Caco-2 (cell line): ENCODE results near the gene USP9X. TPM values are rescaled to one million over a fixed set of nuclear protein-coding genes. Genes with fewer than 3 reads are reported as not detected.
A peak's percentile ranks its signal among the peaks of the same experiment; 100 is the strongest.
"Not testable (repeated sequence)": the region's sequence is repeated elsewhere in the genome, so short reads cannot be mapped to it uniquely, and the experiment has no call there.

Experiments
- BruUV-seq: library from RNA; stranded (reverse); fragments of 400-500 nt; replicated peaks from 2 replicates; lab custom pipeline; 2021; lab: Mats Ljungman, UMichigan
- CTCF ChIA-PET: fragments of 300-600 bp; sonication (Branson Sonifier 250); formaldehyde crosslinking; loops from one replicate; lab custom pipeline; 2022; ENCODE audit warnings: antibody characterized with exemption; lab: Charles Lee
- POLR2A ChIA-PET: fragments of 300-600 bp; sonication (Branson Sonifier 250); formaldehyde crosslinking; loops from one replicate; lab custom pipeline; 2022; ENCODE audit warnings: antibody characterized with exemption; lab: Charles Lee
- DNase-seq, 2 experiments: peaks; one replicate each; pipeline versions ENCODE4 v3.0.0 to v3.0.0-alpha.2; 2020 to 2022
- H3K27me3 ChIP-seq: replicated peaks from 2 replicates; pipeline ENCODE4 v1.6.0; 2011; ENCODE audit warnings: low read length; ENCODE audit not compliant: control insufficient read depth, insufficient read depth
- H3K36me3 ChIP-seq: 2 replicates; pipeline ENCODE4 v1.5.1; 2011; ENCODE audit warnings: low read length; ENCODE audit not compliant: control insufficient read depth, insufficient read depth
- H3K4me1 ChIP-seq: fragments of 250-450 bp; sonication (Bioruptor Pico); 2 replicates; pipeline ENCODE4 v1.5.1; 2020; ENCODE audit warnings: mild to moderate bottlenecking
- H3K4me3 ChIP-seq: 2 replicates; pipeline ENCODE4 v1.5.1; 2011; ENCODE audit warnings: low read depth, mild to moderate bottlenecking, control low read depth, low read length
- H3K9me3 ChIP-seq: fragments of 250-450 bp; sonication (Bioruptor Pico); 2 replicates; pipeline ENCODE4 v1.5.1; 2020; ENCODE audit warnings: mild to moderate bottlenecking, moderate library complexity
- H3K27ac Mint-ChIP-seq: one replicate; pipeline ENCODE4 v1.8.0; 2022; ENCODE audit warnings: mixed read lengths; ENCODE audit not compliant: unreplicated experiment
- H3K27me3 Mint-ChIP-seq: one replicate; pipeline ENCODE4 v1.8.0; 2022; ENCODE audit warnings: mixed read lengths; ENCODE audit not compliant: insufficient read depth, unreplicated experiment
- H3K36me3 Mint-ChIP-seq: one replicate; pipeline ENCODE4 v1.8.0; 2022; ENCODE audit warnings: mild to moderate bottlenecking, mixed read lengths; ENCODE audit not compliant: insufficient read depth, unreplicated experiment
- H3K4me1 Mint-ChIP-seq: one replicate; pipeline ENCODE4 v1.8.0; 2022; ENCODE audit warnings: low read depth, mixed read lengths; ENCODE audit not compliant: unreplicated experiment
- H3K4me3 Mint-ChIP-seq: one replicate; pipeline ENCODE4 v1.8.0; 2022; ENCODE audit warnings: mild to moderate bottlenecking, moderate library complexity, mixed read lengths; ENCODE audit not compliant: unreplicated experiment
- H3K9me3 Mint-ChIP-seq: one replicate; pipeline ENCODE4 v1.8.0; 2022; ENCODE audit warnings: mixed read lengths; ENCODE audit not compliant: unreplicated experiment
- CTCF ChIP-seq, 2 experiments: fragments of 200-600 bp in 1 of 2; IDR thresholded peaks; 1 replicate in 1 of 2; 2 replicates in 1 of 2; pipeline versions ENCODE4 v1.5.1 to v1.8.0; 2011 to 2022; ENCODE audit warnings: antibody characterized with exemption in 1 of 2, control low read depth in 1 of 2, inconsistent platforms in 1 of 2, low read depth in 1 of 2, low read length in 1 of 2, mild to moderate bottlenecking in 1 of 2, moderate library complexity in 1 of 2; ENCODE audit not compliant: insufficient read depth in 1 of 2, severe bottlenecking in 1 of 2, unreplicated experiment in 1 of 2
- intact Hi-C: fragments of 100-400 bp; cut with micrococcal nuclease; formaldehyde crosslinking; loops from one replicate; pipeline ENCODE4 v1.10.0; 2022; ENCODE audit not compliant: unreplicated experiment
- total RNA-seq: library from RNA; stranded (reverse); gene quantifications from 2 replicates; pipeline ENCODE4 v1.2.3, GENCODE V29; 2022

Gene USP9X
- total RNA-seq, 1 experiment from 2014 or later = 73.7 TPM

DNA sequence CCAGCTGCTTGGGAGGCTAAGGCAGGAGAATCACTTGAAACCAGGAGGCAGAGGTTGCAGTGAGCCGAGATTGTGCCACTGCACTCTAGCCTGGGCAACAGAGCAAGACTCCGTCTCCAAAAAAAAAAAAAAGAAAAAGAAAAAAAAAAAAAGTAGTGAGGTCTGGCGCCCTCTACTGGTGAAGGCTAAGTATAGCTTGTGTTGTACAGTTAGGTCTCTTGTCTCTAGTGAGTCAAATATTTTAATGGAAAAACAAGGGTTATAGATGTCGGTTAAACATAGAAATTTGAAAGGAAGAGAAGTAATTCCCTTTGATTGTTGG is 29.8 kb downstream of the USP9X start:
- H3K4me1 ChIP-seq, BruUV-seq, H3K27me3 ChIP-seq, H3K9me3 Mint-ChIP-seq, H3K27ac Mint-ChIP-seq, H3K4me3 Mint-ChIP-seq, POLR2A ChIA-PET, H3K36me3 ChIP-seq, intact Hi-C loops, H3K4me3 ChIP-seq, H3K27me3 Mint-ChIP-seq, H3K9me3 ChIP-seq: not testable (repeated sequence)
- H3K4me1 Mint-ChIP-seq = peaks cover 21% of the 10 kb centered on the region
- peak; percentile 33 to 50 for TF ChIP-seq CTCF (IDR thresholded peaks at IDR 0.05; ENCODE audit: insufficient read depth in 1 of 2, low read depth in 1 of 2, low read length in 1 of 2, severe bottlenecking in 1 of 2, unreplicated experiment in 1 of 2)
- H3K36me3 Mint-ChIP-seq = peaks cover 14% of the 10 kb centered on the region
- DNase-seq = peak in 1 of 2 experiments; percentile 22
- CTCF ChIA-PET = interaction anchor here (0.6 to 1.4 kb wide), 13 partner anchors 10 to 1441 kb away, joined by 3 to 12 read pairs (median 5); partner anchors contain the start of gene CXorf38

DNA sequence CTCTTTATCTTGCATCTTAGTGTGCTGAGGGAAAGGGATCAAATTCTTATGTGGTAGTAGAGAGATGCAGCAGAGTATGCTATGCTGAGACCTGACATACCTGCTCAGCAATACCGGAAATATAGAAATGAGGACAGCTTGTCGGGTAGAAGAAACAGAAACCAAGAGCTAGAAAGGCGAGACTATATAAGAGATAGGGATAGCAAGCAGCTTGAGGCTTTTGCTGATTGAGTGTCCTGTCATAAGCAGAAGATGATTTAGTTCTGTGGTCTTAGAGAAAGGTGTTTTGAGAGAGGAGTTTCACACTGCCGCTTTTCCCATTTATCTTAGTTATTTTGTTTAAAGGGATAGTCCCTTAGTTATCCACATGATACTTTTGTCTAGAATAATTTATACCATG is 31.7 kb downstream of the USP9X start:
- BruUV-seq = no TSS peak
- no peaks in the 10 kb centered on the region for H3K27me3 Mint-ChIP-seq
- ChIA-PET POLR2A (no interaction called here), CTCF (no interaction called here)
- H3K36me3 ChIP-seq = no peaks in the 10 kb centered on the region
- no peaks in the 10 kb centered on the region for H3K9me3 Mint-ChIP-seq
- H3K4me1 Mint-ChIP-seq = peaks cover 7% of the 10 kb centered on the region
- no peaks in the 10 kb centered on the region for H3K4me1 ChIP-seq
- TF ChIP-seq CTCF (IDR thresholded peaks at IDR 0.05; ENCODE audit: insufficient read depth in 1 of 2, low read depth in 1 of 2, low read length in 1 of 2, severe bottlenecking in 1 of 2, unreplicated experiment in 1 of 2) = no peak
- no peak overlapping the region for H3K4me3 ChIP-seq
- no peaks in the 10 kb centered on the region for H3K27me3 ChIP-seq
- H3K36me3 Mint-ChIP-seq = peaks cover 9% of the 10 kb centered on the region
- no peak overlapping the region for H3K27ac Mint-ChIP-seq
- intact Hi-C loops = no loop called here
- DNase-seq = no peak
- H3K4me3 Mint-ChIP-seq = no peak overlapping the region
- H3K9me3 ChIP-seq = no peaks in the 10 kb centered on the region

GRCh38 chrX:41118156-41118555 is 32.9 kb downstream of the USP9X start:
- Histone ChIP-seq H3K36me3 (no peaks in the 10 kb centered on the region), H3K4me3 (no peak overlapping the region), H3K4me1 (no peaks in the 10 kb centered on the region), H3K9me3 (no peaks in the 10 kb centered on the region), H3K27me3 (no peaks in the 10 kb centered on the region)
- Mint-ChIP-seq H3K27me3 (no peaks in the 10 kb centered on the region), H3K36me3 (peaks cover 13% of the 10 kb centered on the region), H3K4me1 (peaks cover 7% of the 10 kb centered on the region), H3K4me3 (no peak overlapping the region), H3K9me3 (no peaks in the 10 kb centered on the region), H3K27ac (no peak overlapping the region)
- no peak for TF ChIP-seq CTCF (IDR thresholded peaks at IDR 0.05; ENCODE audit: insufficient read depth in 1 of 2, low read depth in 1 of 2, low read length in 1 of 2, severe bottlenecking in 1 of 2, unreplicated experiment in 1 of 2)
- intact Hi-C loops = no loop called here
- BruUV-seq = no TSS peak
- CTCF ChIA-PET = no interaction called here
- POLR2A ChIA-PET = no interaction called here
- no peak for DNase-seq
